Stimulated activated CD8-positive, alpha-beta memory T cell treated with anti-CD3 and anti-CD28 coated beads, Interleukin-2, amount 100 ng/mL, for 48 hours (primary cell): ENCODE results near the gene ARHGEF7.

Experiments
- DNase-seq, 2 donors: peaks; one replicate each; pipeline ENCODE4 v3.0.0-alpha.2; 2020; ENCODE audit warnings: low read depth in 2 of 2

ARHGEF7 gene

DNA sequence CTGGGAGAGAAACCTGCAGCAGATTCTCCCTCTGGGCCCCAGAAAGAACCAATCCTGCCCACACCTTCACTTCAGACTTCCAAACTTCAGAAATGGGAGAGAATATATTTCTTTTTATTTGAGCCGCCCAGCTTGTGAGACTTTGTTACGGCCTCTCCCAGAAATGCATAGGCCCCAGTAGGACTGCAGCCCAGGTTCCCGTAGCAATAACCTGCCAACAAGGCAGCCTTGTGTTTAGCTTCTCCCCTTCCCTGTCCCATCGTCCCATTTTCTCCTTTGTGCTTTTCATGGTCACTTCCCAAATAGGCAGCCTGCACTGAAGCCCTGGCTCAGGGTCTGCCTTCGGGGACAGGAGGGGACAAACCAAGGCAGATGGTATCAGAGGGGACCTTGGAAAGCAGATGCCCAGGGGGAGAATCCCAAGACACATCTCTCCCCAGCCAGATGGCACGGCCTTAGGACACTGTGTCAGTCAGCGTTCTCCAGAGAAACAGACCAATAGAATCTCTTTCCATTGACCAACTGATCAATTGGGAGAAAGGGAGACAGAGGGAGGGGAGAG is 3.7 kb upstream of the ARHGEF7 start:
- DNase-seq: no peak

DNA sequence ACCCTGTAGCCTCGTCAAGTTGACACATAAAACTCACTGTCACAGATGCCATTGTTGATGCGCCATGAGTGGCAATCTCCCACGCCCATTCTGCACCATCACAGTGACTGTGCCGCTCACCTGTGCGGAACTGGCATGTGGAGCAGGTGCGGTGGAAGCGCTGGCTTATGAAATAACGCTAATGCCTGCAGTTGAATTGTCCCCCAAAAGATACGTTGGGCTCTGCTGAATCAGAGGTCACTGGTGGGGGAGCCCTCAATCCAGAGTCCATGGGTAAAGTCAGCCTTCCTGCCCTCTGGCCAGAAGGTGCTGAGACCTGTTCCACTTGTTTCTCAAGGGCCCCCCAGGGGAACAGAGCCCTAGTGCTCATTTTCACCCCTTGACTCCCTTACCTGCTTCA is 2.9 kb upstream of the ARHGEF7 start:
- DNase-seq: no peak

DNA sequence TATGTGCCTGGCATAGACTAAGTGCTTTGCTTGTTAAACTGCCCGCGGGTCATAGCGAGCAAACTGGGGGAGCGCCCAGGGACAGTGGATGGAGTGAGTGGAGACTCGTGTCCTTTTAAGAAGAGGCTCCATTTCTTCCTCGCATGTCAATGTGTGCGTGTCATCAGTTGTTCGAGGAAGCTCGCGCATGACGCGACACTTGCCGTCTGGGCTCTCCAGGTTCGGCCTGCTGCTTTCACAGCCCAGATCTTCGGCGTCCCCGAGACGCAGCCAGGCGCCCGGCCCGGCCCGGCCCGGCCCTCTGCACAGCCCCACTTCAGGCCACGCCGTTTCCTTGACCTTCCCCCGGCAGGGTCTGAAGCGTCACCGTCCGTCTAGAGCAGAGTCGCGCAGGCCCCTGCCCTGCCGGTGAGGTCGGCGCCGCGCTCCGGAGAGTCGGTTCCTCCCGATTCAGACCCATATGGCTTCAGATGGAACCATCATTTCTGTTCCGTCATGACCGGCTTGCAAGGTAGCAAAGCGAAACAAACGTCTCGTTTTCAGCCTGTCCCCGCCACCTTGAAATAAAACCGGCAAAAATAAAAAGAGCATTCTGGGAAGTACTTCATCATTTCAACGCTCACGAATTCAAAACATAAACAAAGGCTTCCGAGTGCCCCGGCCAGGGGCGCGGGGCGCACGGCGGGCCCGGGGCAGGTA is 599 bp upstream of the ARHGEF7 start:
- DNase-seq: no peak

DNA sequence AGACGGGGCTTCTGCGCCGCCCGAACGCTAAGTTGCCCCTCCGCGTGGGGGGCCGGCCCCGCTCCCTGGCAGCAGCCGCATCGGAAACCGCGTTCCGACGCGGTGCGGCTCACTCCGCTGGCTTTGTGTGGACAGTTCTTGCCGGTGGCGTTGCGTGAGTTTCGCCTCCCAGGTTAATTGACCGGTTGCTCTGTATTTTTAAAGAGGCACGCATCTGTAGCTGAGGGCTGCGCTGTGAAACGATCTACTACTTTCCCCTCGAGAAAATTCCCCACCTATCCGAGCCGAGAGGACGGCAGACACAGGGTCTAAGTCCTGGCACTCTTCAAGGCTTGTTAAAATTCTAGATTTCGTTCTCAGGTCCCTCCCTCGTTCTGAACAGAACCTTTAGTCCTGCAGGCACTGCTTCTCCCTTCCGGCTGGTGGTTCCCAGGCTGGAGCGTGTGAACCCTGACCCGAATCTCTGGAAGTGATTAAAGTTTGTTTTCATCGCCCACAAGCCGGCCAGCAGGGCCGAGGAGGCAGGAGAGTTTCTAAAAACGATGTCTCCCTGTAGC is 933 bp downstream of the ARHGEF7 start:
- no peak for DNase-seq

DNA sequence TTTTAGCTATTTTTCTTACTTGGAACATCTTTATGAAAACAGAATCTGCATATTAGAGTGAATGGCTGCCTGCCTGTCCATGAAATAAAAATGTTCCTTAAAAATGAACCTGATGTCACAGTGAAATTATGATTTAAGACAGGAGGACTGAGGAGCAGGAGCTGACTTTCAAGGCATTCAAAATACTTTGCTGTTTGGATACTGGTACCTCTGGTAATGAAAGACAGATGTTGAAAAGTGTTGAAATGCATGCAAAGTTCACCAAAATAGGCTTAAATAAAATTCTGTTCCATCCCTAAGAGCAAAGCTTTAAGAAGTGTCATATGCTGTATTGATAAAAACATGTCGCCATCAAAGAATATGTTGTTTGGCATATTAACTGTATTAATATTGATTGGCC is 1.7 kb downstream of the ARHGEF7 start:
- no peak for DNase-seq

DNA sequence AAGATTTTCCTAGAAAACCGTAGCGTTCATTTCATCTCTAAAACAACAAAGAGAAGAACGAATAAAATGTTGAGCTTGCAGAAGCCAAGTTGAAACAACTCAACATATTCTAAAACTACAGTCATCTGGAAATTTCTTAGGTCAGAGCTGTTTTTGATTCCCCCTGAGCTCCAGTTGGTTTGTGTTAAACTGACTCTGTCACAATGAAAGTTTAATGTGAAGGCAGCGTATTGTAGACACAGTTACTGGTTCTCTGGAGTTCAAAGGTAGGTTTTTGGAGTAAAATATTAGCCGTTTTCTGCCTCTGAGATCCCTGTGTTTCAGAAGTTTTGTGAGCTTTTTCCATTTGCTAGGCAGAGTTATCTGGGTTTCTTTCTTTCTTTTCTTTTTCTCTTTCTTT is 2.2 kb downstream of the ARHGEF7 start:
- no peak for DNase-seq

DNA sequence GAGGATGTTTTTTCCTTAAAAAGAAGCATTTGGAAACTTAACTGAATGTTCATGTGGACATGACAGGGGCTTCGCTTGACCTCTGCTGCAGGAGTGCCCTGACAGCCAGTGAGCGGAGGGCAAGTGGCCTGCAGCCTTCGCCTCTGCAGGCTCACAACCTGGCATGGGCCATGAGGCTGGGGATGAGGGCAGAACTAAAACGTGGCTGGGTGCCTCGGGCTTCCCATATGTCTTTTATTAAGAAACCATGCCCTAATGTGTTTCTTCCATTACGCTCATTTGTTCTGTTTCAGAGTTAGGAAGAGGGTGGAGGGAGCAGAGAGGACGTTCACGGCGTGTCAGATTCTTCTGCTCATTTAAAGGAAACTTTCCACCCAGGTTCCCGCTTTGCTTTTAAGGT is 2.9 kb downstream of the ARHGEF7 start:
- no peak for DNase-seq

DNA sequence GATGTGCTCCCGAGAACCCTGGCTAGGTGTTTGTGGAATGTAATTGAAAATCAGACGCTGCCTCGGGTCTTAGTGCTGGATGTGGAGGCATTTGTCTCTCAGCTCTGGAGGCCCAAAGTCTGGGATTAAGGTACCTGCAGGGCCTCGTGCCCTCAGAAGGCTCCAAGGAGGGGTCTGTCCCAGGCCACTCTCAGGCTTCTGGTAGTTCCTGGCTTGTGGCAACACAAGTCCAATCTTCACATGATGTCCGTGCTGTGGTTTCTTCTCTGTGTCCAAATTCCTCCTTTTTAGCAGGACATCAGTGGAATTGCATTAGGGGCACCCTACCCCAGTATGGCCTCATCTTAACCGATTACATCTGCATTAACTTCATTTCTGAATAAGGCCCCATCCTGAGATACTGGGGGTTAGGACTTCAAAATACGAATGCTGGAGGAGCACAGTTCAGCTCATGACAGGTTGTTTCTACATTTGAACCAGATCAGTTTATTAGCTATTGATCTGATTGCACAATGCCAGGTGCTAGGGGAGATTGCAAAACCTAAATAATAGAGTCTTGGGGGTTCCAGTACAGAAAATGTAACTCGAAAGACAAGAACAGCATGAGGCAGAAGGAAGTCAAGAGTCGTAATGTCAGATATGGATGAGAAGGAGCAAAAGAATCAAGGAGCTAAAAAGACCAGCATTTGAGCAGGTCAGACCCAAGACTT is 3.9 kb downstream of the ARHGEF7 start:
- no peak for DNase-seq

DNA sequence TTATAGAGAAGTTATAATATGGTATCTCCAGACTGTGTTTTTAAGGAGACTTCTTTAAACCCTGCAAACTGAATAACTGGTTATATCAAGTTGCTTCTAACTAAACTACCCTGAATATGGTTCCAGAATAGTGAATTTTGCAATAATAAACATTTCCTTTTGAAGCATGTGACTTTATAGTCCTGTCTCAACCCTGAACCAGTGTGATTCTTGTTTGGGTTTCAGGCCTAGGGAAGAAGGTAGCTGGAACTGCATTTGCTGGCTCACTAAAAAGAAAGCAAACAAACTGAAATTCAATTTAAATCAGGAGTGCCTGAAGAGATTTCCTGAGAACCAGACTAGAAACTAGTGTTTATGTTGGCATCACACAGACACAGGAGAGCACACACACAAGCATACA is 4.9 kb downstream of the ARHGEF7 start:
- no peak for DNase-seq

DNA sequence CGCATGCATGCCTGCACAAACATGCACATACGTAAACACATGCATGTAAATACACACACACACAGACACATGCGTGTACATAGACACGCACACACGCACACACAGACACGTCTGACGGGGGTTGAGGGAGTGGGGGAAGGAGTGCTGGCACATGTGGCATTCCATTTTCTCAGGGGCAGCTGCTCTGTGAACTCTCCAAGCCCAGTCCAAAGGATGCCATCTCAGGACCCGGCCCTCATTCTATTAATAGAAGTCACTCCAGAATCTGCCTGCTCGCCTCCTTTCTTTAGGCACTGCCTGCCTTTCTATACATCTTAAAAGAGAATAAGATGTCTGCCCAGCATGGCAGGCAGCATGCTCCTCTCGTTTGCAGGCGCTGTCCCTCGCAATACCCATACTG is 5.3 kb downstream of the ARHGEF7 start:
- no peak for DNase-seq

DNA sequence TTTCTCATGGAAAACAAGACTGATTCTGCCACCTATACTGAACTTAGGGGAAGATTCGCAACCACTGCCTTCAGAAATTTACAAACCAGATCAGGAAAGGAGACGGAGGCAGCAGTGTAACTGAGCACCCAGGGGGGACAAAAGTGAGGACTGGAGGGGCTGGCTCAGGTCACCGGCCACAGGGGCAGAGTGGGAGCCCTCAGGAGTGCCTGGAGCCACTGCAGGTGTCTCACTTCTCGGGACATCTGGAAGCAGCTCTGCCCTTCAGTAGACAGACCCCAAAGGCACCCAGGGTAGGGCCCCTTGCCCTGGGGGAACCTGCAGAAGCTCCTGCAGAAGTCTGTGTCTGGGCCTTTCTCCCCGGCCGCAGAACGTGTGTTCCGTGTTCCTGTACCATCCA is 5.8 kb downstream of the ARHGEF7 start:
- no peak for DNase-seq

DNA sequence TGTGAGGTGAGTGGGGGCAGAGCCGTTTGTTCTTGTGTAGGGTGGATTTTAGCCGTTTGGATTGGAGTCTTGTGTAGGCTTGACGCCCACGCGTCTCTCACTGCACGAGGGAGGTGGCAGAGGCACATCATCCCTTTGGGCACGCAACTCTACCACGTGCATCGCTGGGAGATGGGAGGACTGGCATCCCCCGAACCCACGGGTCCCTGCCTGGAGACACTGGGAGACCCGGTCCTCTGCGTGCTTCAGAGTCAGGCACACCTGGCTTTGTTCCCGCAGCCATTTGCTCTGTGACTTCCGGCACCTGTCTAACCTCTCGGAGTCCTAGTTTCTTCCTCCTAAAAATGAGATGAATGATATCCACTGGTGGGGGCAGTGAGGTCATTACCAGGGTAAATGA is 6.4 kb downstream of the ARHGEF7 start:
- no peak for DNase-seq

DNA sequence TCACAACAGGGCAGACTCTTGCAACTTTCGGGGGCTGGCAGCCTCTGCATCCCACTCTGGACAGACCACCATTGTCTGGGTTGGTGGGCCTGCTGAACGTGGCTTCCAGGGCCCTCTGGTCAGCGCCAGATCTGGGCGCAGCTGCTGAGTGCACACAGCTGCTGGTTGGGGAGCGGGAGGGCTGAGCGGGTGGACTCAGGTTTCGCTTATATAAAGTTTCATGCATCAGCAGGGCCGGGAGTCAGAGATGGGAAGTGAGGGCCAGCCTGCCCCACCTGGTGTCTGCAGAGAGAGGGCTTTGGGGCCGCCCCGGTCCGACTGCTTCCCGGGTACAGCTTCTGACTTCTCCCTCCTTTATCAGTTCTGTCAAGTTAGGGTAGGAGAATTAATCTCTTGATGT is 6.9 kb downstream of the ARHGEF7 start:
- DNase-seq: no peak

DNA sequence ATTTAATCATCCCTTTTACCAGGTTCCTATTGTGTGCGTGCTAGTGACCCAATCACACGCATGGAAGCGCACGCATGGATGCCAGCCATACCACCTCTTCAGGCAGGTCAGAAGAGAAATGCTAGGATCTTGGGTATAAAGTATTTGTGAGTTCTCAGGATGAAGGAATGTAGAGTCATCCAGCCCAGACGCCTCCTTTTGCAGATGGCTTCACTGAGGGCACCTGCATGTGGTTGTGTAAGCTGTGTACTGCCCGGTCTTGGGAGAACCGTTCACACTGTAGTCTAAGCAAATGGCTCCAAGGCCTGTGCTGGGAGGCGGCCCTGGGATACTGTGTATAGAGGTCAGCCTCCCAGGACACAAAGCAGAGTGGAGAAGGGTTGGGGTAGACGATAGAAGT is 7.5 kb downstream of the ARHGEF7 start:
- no peak for DNase-seq

DNA sequence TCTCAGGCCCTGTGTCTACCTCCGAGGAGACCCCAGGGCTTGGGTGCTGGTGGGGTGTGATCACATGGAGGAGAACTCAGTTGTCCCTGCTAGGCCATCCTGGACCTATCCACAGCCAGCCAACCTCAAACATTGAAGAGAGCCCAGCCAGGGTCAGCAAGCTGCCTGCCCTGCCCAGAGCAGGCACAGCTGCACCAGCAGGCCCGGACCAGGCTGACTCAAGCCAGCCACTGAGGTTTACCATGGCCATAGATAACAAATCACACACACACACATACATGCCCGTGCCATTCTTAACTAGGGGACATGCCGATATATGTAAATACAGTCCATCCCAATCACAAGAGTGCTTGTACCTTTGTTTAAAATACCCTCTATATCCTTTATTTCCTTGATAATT is 8.1 kb downstream of the ARHGEF7 start:
- no peak for DNase-seq

DNA sequence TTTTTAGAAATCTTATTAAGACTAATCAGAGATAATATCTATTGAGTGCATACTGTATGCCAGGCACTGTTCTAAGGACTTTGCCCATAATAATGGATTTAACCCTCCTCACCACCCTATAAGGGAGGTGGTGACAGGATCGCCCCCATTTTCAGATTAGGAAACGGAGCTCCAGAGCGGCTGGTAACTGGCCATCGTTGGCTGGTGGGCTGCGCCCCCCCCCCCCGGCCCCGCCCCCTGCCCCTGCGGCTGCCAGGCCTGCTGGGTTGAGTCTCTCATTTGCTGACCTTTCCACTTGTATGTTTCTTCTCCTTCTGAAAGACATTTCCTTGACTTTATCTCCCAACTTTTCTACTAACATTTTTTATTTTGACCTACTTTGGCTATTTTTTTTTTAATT is 8.5 kb downstream of the ARHGEF7 start:
- DNase-seq: no peak

DNA sequence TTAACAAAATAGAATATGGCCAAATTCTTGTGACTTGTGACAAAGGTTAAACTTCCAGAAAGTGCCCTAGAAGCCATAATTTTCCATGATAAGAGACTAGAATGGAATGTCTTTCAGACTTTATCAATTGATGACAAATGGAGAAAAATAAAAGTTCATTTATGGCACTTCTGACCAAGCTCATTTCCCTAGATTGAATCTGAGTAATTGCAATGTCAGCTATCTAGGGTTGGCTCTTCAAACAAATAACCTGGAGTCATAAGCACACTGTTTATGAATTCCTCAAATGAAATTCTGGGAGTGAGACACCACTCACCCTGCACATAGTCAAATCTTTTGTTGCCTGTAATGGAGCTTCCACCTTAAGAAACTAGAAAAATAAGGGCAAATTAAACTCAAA is 11.4 kb downstream of the ARHGEF7 start:
- DNase-seq: no peak

DNA sequence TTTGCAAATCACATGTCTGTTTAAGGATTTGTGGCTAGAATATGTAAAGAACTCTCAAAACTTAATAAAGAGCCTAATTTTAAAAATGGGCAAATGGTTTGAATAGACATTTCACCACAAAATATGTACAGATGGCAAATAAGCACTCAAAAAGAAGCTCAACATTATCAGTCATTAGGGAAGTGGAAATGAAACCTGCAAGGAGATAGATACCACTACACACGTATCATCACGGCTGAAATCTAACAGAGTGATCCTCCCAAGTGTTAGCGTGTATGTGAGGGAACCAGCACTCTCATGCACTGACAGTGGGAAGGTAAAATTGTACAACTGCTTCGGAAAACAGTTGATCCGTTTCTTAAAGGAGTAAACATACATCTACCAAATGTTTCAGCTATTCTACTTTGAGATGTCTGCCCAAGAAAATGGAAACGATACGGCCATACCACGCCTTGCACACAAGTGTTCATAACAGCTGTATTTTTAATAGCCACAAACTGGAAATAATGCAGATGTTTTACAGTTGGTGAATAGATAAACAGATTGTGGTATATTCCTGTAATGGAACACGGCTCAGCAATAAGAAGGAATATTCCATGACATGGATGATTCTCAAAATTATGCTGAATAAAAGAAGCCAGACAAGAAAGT is 14.5 kb downstream of the ARHGEF7 start:
- DNase-seq: no peak

DNA sequence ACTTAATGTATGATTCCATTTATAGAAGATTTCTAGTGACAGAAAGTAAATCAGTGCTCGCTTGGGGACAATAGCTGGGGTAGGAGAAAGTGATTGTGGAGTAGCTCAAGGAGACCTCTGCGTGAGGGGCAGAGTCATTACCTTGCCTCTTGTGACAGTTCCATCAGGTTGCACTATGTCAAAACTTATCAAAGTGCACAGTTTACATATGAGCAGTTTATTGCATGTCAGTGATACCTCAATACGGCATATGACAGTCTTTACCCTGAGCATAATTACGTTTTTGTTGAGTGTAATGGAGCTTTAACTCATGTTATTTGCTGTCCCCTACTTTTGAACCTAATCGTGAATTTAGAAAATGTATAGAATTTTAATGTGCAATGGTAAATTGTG is 15.0 kb downstream of the ARHGEF7 start:
- DNase-seq: no peak

DNA sequence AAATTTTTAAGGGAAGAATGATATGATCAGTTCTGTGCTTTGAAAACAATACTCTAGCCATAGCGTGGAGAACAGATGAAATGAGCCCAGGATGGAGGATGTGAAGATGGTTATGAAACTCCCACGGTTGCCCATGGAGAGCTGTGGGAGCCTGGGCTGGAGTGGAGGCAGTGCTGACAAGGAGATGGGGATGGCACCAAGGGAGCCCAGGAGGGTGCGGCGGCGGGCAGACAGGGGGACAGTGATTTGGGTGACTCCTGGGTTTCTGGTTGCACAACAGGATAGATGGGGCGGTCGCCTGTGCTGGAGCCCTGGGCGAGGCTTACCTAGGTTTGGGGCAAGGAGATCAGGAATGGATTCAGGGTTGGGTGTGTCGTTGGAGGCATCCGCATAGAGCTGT is 15.9 kb downstream of the ARHGEF7 start:
- DNase-seq: no peak

DNA sequence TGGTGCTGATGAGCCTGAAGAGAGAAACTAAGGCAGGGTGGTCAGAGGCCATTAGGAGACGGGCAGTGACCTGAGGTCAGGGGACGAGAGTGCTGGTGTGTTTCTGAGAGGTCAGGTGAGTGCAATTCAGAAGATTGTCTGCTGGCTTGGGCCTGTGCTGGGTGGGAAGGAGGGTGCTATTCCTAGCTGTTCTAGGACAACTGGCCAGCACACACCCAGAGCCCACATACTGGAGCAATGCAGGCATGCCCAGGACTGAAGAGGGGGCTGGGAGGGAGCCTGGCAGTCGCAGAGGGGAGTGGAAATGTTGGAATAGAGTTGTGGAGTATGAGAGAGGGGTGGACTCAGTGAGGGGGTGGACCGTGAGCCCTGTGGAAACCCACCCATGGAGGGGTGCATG is 16.5 kb downstream of the ARHGEF7 start:
- no peak for DNase-seq

DNA sequence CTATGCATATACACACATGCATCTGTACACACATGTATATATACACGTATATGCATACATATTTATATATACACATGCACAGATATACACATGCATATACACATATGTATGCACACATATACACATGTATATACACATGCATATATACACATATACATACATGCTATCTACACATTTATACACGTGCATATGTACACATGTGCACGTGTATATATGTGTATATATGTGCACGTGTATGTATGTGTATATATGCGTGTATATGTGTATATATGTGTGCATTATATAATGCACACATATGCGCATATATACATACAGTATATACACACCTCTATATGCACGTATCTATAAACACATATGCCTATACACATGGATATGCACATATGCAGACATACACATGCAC is 17.8 kb downstream of the ARHGEF7 start:
- no peak for DNase-seq

DNA sequence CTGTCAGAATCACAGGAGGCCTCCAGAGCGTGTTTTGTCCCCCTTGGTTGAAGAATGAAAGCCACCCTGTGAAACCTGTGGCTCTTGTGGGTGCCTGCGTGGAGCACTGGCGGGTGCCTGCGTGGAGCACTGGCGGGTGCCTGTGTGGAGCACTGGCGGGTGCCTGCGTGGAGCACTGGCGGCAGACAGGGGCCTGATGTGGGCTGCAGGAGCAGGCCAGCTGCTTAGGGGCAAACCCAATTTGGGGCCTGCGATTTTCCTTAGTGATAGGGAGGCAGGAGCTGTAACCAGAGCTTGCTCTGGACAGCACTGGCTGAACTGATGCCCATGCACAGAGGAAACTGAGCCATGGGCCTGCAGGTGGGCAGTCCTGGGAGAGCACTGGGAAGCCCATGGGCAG is 24.3 kb downstream of the ARHGEF7 start:
- no peak for DNase-seq
